ENCODE data around the gene ZNF396.

- peak in 1 of 4 donors; percentile 5 for TF ChIP-seq CTCF (IDR thresholded peaks at IDR 0.05)
- no peak for TF ChIP-seq POLR2A (IDR thresholded peaks at IDR 0.05)
Measured at GRCh38 chr18:35387152-35387571, 10.0 kb upstream of the ZNF396 start.
